Esophagus squamous epithelium (tissue), 4 donors: ENCODE measurements around the gene TAB3.

Source experiments
- POLR2A ChIP-seq, 4 donors: fragments of 450-650 bp; IDR thresholded peaks; one replicate each; pipeline ENCODE4 v1.6.1; 2017; ENCODE audit warnings: antibody characterized with exemption in 4 of 4, mild to moderate bottlenecking in 4 of 4, moderate library complexity in 3 of 4
- TF ChIP-seq, protein P1 (sequence below), 6 experiments: fragments of 450-650 bp in 4 of 6; fragments of 200-600 bp in 2 of 6; sonication (generic) in 2 of 6; IDR thresholded peaks; one replicate each; pipeline ENCODE4 v1.5.1; 2016 to 2019; ENCODE audit warnings: antibody characterized with exemption in 6 of 6, mild to moderate bottlenecking in 4 of 6, moderate library complexity in 4 of 6

DNA sequence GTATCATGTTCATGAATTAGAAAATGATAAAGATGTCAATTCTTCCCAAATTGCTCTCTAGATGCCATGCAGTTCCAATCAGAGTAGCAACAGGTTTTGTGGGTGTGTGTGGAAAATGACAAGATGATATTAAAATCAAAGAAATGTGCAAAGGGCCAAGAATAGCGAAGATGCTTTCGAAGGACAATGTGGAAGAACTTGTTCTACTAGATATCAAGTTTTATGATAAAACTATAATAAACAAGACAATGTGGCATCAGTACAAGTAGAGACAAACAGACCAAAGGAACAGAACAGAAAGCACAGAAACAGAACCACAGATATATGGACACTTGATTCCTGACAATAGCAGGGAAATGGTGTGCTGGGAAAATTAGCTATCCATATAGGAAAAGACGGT is 9.0 kb downstream of the TAB3 start:
- TF ChIP-seq, protein P1, sequence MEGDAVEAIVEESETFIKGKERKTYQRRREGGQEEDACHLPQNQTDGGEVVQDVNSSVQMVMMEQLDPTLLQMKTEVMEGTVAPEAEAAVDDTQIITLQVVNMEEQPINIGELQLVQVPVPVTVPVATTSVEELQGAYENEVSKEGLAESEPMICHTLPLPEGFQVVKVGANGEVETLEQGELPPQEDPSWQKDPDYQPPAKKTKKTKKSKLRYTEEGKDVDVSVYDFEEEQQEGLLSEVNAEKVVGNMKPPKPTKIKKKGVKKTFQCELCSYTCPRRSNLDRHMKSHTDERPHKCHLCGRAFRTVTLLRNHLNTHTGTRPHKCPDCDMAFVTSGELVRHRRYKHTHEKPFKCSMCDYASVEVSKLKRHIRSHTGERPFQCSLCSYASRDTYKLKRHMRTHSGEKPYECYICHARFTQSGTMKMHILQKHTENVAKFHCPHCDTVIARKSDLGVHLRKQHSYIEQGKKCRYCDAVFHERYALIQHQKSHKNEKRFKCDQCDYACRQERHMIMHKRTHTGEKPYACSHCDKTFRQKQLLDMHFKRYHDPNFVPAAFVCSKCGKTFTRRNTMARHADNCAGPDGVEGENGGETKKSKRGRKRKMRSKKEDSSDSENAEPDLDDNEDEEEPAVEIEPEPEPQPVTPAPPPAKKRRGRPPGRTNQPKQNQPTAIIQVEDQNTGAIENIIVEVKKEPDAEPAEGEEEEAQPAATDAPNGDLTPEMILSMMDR (IDR thresholded peaks at IDR 0.05) = no peak
- TF ChIP-seq POLR2A (IDR thresholded peaks at IDR 0.05) = no peak
